HCT116 (cell line): ENCODE measurements around the gene DNAJA4. TPM values are rescaled to one million over a fixed set of nuclear protein-coding genes. Genes with fewer than 3 reads are reported as not detected.

ENCODE experiments used
- ATAC-seq: fragments of 200-7000 bp; cut with Tn5 transposase; 2 replicates; pipeline ENCODE4 v1.9.1; 2020; ENCODE audit warnings: mild to moderate bottlenecking, moderate library complexity
- BruUV-seq: library from RNA; stranded (reverse); fragments of 400-500 nt; replicated peaks from 2 replicates; lab custom pipeline; 2021; lab: Mats Ljungman, UMichigan
- CTCF ChIA-PET: fragments of 300-600 bp; sonication (Branson Sonifier 250); formaldehyde crosslinking; loops from one replicate; lab custom pipeline; 2021; ENCODE audit warnings: antibody characterized with exemption; lab: Charles Lee
- POLR2A ChIA-PET: fragments of 300-600, 350-600 bp; sonication (Branson Sonifier 250); formaldehyde crosslinking; loops from one replicate; lab custom pipeline; 2021; ENCODE audit warnings: antibody characterized with exemption; lab: Charles Lee
- RAD21 ChIA-PET, 2 experiments: fragments of 300-600 bp; sonication (Branson Sonifier 250); formaldehyde crosslinking; loops; one replicate each; lab custom pipeline; 2023; ENCODE audit warnings: low total read pairs in 2 of 2; ENCODE audit not compliant: uncharacterized antibody in 2 of 2, unreplicated experiment in 2 of 2, low non-redundant PET in 1 of 2; lab: Charles Lee
- DNase-seq: peaks from one replicate; pipeline ENCODE4 v3.0.0-alpha.2; 2010; ENCODE audit warnings: low read depth, low spot score
- H2AFZ ChIP-seq: fragments of 200-600 bp; shearing (Covaris generic), sonication (generic); 2 replicates; pipeline ENCODE4 v1.6.1; 2017; ENCODE audit warnings: low read depth, mixed run types, mixed read lengths, antibody characterized with exemption, low read length; ENCODE audit not compliant: poor library complexity, severe bottlenecking
- H3K27ac ChIP-seq: 2 replicates; pipeline ENCODE4 v1.5.1; 2012; ENCODE audit warnings: low read depth, low read length
- H3K27me3 ChIP-seq: fragments of 200-600 bp; sonication (generic); 2 replicates; pipeline ENCODE4 v1.6.1; 2016; ENCODE audit warnings: mixed run types, low read length, mixed read lengths; ENCODE audit not compliant: insufficient read depth
- H3K36me3 ChIP-seq, 2 experiments: fragments of 200-500 bp in 1 of 2; fragments of 200-600 bp in 1 of 2; sonication (Bioruptor generic) in 1 of 2; sonication (generic) in 1 of 2; 2 replicates each; pipeline versions ENCODE4 v1.5.1 to v1.6.1; 2014 to 2016; ENCODE audit warnings: low read length in 2 of 2, inconsistent platforms in 1 of 2, mixed read lengths in 1 of 2, mixed run types in 1 of 2; ENCODE audit not compliant: insufficient read depth in 2 of 2, control insufficient read depth in 1 of 2
- H3K4me1 ChIP-seq, 2 experiments: fragments of 200-600 bp in 1 of 2; sonication (generic) in 1 of 2; 2 replicates each; pipeline versions ENCODE4 v1.5.1 to v1.6.1; 2012 to 2017; ENCODE audit warnings: low read length in 2 of 2, inconsistent platforms in 1 of 2, mild to moderate bottlenecking in 1 of 2, mixed read lengths in 1 of 2, mixed run types in 1 of 2, moderate library complexity in 1 of 2; ENCODE audit not compliant: insufficient read depth in 2 of 2, control insufficient read depth in 1 of 2
- H3K4me2 ChIP-seq: fragments of 200-600 bp; sonication (generic); 2 replicates; pipeline ENCODE4 v1.6.1; 2017; ENCODE audit warnings: mixed run types, low read length, mixed read lengths
- H3K4me3 ChIP-seq, 2 experiments: fragments of 200-600 bp in 1 of 2; sonication (generic) in 1 of 2; replicated peaks in 1 of 2; 2 replicates each; pipeline ENCODE4 v1.5.1; 2011 to 2016; ENCODE audit warnings: low read length in 2 of 2, control low read depth in 1 of 2, low read depth in 1 of 2, mild to moderate bottlenecking in 1 of 2, mixed read lengths in 1 of 2, mixed run types in 1 of 2
- H3K79me2 ChIP-seq: fragments of 200-600 bp; sonication (generic); 2 replicates; pipeline ENCODE4 v1.6.1; 2017; ENCODE audit warnings: mild to moderate bottlenecking, mixed run types, low read length, moderate library complexity, mixed read lengths; ENCODE audit not compliant: insufficient read depth
- H3K9ac ChIP-seq: fragments of 200-600 bp; sonication (generic); 2 replicates; pipeline ENCODE4 v1.6.1; 2016; ENCODE audit warnings: low read length, mixed read lengths
- H3K9me2 ChIP-seq: fragments of 200-600 bp; sonication (generic), shearing (Covaris generic); 2 replicates; pipeline ENCODE4 v1.6.1; 2017; ENCODE audit warnings: mixed run types, mild to moderate bottlenecking, moderate library complexity; ENCODE audit not compliant: insufficient read depth
- H3K9me3 ChIP-seq, 2 experiments: fragments of 200-500 bp in 1 of 2; fragments of 200-600 bp in 1 of 2; sonication (Bioruptor generic) in 1 of 2; sonication (generic) in 1 of 2; 2 replicates each; pipeline ENCODE4 v1.6.1; 2014 to 2017; ENCODE audit warnings: low read length in 2 of 2, mixed read lengths in 2 of 2, inconsistent platforms in 1 of 2, low read depth in 1 of 2, mild to moderate bottlenecking in 1 of 2, mixed run types in 1 of 2, moderate library complexity in 1 of 2; ENCODE audit not compliant: control insufficient read depth in 1 of 2, insufficient read depth in 1 of 2
- H4K20me1 ChIP-seq: fragments of 200-600 bp; sonication (generic), shearing (Covaris generic); 2 replicates; pipeline ENCODE4 v1.6.1; 2017; ENCODE audit warnings: mixed run types, mild to moderate bottlenecking, moderate library complexity; ENCODE audit not compliant: insufficient read depth
- CBX3 ChIP-seq: IDR thresholded peaks from 2 replicates; pipeline ENCODE4 v1.6.1; 2012; ENCODE audit warnings: low read depth
- CEBPB ChIP-seq: IDR thresholded peaks from 2 replicates; pipeline ENCODE4 v1.6.1; 2012; ENCODE audit warnings: low read depth
- ELF1 ChIP-seq: IDR thresholded peaks from 2 replicates; pipeline ENCODE4 v1.6.1; 2012; ENCODE audit warnings: low read depth, borderline replicate concordance
- EZH2 ChIP-seq: fragments of 200-600 bp; sonication (generic); IDR thresholded peaks from 2 replicates; pipeline ENCODE4 v1.6.1; 2017; ENCODE audit warnings: antibody characterized with exemption, mixed run types
- FOSL1 ChIP-seq: IDR thresholded peaks from 2 replicates; pipeline ENCODE4 v1.6.1; 2012; ENCODE audit warnings: low read depth
- JUND ChIP-seq: IDR thresholded peaks from 2 replicates; pipeline ENCODE4 v1.6.1; 2012
- POLR2A ChIP-seq: IDR thresholded peaks from 2 replicates; pipeline ENCODE4 v1.7.0; 2011; ENCODE audit warnings: borderline replicate concordance; ENCODE audit not compliant: insufficient read depth, insufficient read length; ENCODE audit errors: extremely low read depth
- POLR2AphosphoS5 ChIP-seq: IDR thresholded peaks from 2 replicates; pipeline ENCODE4 v1.6.1; 2011; ENCODE audit warnings: mild to moderate bottlenecking, low read depth, low read length, moderate library complexity
- RAD21 ChIP-seq: IDR thresholded peaks from 2 replicates; pipeline ENCODE4 v1.6.1; 2012; ENCODE audit warnings: low read depth, mild to moderate bottlenecking
- SIN3A ChIP-seq: IDR thresholded peaks from 2 replicates; pipeline ENCODE4 v1.6.1; 2012; ENCODE audit warnings: low read depth
- SRF ChIP-seq: IDR thresholded peaks from 2 replicates; pipeline ENCODE4 v1.6.1; 2012; ENCODE audit warnings: low read depth
- YY1 ChIP-seq: IDR thresholded peaks from 2 replicates; pipeline ENCODE4 v1.6.1; 2011; ENCODE audit warnings: low read length, low read depth, moderate library complexity, mild to moderate bottlenecking; ENCODE audit not compliant: insufficient replicate concordance; ENCODE audit errors: extremely low read depth
- intact Hi-C: fragments of 100-400 bp; cut with micrococcal nuclease; formaldehyde crosslinking; loops from 2 replicates; pipeline ENCODE4 v1.10.0; 2022
- total RNA-seq: library from RNA; stranded (reverse); gene quantifications from one replicate; pipeline ENCODE4 v1.2.1, GENCODE V29; 2021; ENCODE audit not compliant: unreplicated experiment
- TF ChIP-seq, protein P1 (sequence below), 3 experiments: fragments of 200-600 bp in 1 of 3; sonication (generic) in 1 of 3; IDR thresholded peaks in 2 of 3; conservative IDR thresholded peaks in 1 of 3; 2 replicates each; pipeline ENCODE4 v1.5.1; 2012 to 2017; ENCODE audit warnings: low read depth in 2 of 3, low read length in 2 of 3, antibody characterized with exemption in 1 of 3, borderline replicate concordance in 1 of 3, control low read depth in 1 of 3, mild to moderate bottlenecking in 1 of 3, mixed read lengths in 1 of 3, mixed run types in 1 of 3, moderate library complexity in 1 of 3; ENCODE audit not compliant: insufficient read depth in 1 of 3
- TF ChIP-seq, protein P2 (sequence below): IDR thresholded peaks from 2 replicates; pipeline ENCODE4 v1.6.1; 2012; ENCODE audit warnings: low read depth
- TF ChIP-seq, protein P3 (sequence below): IDR thresholded peaks from 2 replicates; pipeline ENCODE4 v1.6.1; 2011; ENCODE audit warnings: mild to moderate bottlenecking, low read length, moderate library complexity; ENCODE audit not compliant: insufficient replicate concordance; ENCODE audit errors: extremely low read depth
- TF ChIP-seq, protein P4 (sequence below): IDR thresholded peaks from 2 replicates; pipeline ENCODE4 v1.6.1; 2012

The DNAJA4 gene
- total RNA-seq, 1 experiment from 2014 or later, result 66.6 TPM

DNA sequence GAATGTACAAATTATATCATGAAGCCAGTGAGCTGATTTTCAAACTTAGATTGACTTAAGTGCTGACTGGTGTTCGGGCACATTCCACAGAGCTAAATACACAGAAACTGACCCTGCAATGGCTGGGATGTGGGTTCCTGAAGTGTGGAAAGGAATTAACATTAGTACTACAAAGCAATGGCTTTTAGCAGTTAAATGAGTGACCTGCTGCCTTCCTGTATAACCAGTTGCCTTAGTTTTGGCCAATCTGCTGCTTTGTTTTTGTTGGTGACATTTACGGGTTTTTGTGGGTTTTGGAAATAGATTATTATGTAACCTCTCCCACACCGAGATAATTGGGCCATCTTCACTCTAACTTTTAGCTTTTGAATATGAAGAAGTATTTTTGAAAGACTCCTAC lies 37.5 kb downstream of the DNAJA4 start:
- no peak overlapping the region for H2AFZ ChIP-seq
- peaks cover 26% of the 10 kb centered on the region for H3K79me2 ChIP-seq
- TF ChIP-seq, protein P1, sequence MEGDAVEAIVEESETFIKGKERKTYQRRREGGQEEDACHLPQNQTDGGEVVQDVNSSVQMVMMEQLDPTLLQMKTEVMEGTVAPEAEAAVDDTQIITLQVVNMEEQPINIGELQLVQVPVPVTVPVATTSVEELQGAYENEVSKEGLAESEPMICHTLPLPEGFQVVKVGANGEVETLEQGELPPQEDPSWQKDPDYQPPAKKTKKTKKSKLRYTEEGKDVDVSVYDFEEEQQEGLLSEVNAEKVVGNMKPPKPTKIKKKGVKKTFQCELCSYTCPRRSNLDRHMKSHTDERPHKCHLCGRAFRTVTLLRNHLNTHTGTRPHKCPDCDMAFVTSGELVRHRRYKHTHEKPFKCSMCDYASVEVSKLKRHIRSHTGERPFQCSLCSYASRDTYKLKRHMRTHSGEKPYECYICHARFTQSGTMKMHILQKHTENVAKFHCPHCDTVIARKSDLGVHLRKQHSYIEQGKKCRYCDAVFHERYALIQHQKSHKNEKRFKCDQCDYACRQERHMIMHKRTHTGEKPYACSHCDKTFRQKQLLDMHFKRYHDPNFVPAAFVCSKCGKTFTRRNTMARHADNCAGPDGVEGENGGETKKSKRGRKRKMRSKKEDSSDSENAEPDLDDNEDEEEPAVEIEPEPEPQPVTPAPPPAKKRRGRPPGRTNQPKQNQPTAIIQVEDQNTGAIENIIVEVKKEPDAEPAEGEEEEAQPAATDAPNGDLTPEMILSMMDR (IDR thresholded peaks at IDR 0.05 in 2 of 3, conservative IDR thresholded peaks at IDR 0.05 in 1 of 3; ENCODE audit: borderline replicate concordance in 1 of 3, insufficient read depth in 1 of 3, low read depth in 2 of 3, low read length in 2 of 3), result no peak
- no peak for TF ChIP-seq CBX3
- no peak for TF ChIP-seq FOSL1
- TF ChIP-seq POLR2A, result no peak
- TF ChIP-seq SIN3A, result no peak
- no peak for TF ChIP-seq SRF
- no peak for TF ChIP-seq POLR2AphosphoS5
- no peak for TF ChIP-seq EZH2
- TF ChIP-seq, protein P2, sequence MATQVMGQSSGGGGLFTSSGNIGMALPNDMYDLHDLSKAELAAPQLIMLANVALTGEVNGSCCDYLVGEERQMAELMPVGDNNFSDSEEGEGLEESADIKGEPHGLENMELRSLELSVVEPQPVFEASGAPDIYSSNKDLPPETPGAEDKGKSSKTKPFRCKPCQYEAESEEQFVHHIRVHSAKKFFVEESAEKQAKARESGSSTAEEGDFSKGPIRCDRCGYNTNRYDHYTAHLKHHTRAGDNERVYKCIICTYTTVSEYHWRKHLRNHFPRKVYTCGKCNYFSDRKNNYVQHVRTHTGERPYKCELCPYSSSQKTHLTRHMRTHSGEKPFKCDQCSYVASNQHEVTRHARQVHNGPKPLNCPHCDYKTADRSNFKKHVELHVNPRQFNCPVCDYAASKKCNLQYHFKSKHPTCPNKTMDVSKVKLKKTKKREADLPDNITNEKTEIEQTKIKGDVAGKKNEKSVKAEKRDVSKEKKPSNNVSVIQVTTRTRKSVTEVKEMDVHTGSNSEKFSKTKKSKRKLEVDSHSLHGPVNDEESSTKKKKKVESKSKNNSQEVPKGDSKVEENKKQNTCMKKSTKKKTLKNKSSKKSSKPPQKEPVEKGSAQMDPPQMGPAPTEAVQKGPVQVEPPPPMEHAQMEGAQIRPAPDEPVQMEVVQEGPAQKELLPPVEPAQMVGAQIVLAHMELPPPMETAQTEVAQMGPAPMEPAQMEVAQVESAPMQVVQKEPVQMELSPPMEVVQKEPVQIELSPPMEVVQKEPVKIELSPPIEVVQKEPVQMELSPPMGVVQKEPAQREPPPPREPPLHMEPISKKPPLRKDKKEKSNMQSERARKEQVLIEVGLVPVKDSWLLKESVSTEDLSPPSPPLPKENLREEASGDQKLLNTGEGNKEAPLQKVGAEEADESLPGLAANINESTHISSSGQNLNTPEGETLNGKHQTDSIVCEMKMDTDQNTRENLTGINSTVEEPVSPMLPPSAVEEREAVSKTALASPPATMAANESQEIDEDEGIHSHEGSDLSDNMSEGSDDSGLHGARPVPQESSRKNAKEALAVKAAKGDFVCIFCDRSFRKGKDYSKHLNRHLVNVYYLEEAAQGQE, result no peak
- no peak for TF ChIP-seq RAD21
- TF ChIP-seq, protein P3, sequence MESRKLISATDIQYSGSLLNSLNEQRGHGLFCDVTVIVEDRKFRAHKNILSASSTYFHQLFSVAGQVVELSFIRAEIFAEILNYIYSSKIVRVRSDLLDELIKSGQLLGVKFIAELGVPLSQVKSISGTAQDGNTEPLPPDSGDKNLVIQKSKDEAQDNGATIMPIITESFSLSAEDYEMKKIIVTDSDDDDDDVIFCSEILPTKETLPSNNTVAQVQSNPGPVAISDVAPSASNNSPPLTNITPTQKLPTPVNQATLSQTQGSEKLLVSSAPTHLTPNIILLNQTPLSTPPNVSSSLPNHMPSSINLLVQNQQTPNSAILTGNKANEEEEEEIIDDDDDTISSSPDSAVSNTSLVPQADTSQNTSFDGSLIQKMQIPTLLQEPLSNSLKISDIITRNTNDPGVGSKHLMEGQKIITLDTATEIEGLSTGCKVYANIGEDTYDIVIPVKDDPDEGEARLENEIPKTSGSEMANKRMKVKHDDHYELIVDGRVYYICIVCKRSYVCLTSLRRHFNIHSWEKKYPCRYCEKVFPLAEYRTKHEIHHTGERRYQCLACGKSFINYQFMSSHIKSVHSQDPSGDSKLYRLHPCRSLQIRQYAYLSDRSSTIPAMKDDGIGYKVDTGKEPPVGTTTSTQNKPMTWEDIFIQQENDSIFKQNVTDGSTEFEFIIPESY, result no peak
- no peak for TF ChIP-seq ELF1
- TF ChIP-seq YY1, result no peak
- TF ChIP-seq, protein P4, sequence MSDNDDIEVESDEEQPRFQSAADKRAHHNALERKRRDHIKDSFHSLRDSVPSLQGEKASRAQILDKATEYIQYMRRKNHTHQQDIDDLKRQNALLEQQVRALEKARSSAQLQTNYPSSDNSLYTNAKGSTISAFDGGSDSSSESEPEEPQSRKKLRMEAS, result no peak
- no peak for TF ChIP-seq JUND
- TF ChIP-seq CEBPB, result no peak
- H3K9ac ChIP-seq, result no peak overlapping the region
- BruUV-seq, result no TSS peak
- no peaks in the 10 kb centered on the region for H4K20me1 ChIP-seq
- no peaks in the 10 kb centered on the region for H3K9me3 ChIP-seq
- intact Hi-C loops, result no loop called here
- POLR2A ChIA-PET, result no interaction called here
- RAD21 ChIA-PET, result no interaction called here
- peaks cover 6 to 30% of the 10 kb centered on the region in 2 experiments for H3K4me1 ChIP-seq
- no peak overlapping the region for H3K4me2 ChIP-seq
- ATAC-seq (no peak), DNase-seq (no peak)
- H3K27ac ChIP-seq, result no peak overlapping the region
- H3K36me3 ChIP-seq, result no peaks in the 10 kb centered on the region
- CTCF ChIA-PET, result no interaction called here
- no peaks in the 10 kb centered on the region for H3K9me2 ChIP-seq
- H3K27me3 ChIP-seq, result no peaks in the 10 kb centered on the region
- no peak overlapping the region for H3K4me3 ChIP-seq
